Measurements from ENCODE around the gene RNF44. TPM values are rescaled to one million over a fixed set of nuclear protein-coding genes. Genes with fewer than 3 reads are reported as not detected.

The RNF44 gene
- total RNA-seq, 1 donor from 2014 or later = 70.3 TPM

DNA sequence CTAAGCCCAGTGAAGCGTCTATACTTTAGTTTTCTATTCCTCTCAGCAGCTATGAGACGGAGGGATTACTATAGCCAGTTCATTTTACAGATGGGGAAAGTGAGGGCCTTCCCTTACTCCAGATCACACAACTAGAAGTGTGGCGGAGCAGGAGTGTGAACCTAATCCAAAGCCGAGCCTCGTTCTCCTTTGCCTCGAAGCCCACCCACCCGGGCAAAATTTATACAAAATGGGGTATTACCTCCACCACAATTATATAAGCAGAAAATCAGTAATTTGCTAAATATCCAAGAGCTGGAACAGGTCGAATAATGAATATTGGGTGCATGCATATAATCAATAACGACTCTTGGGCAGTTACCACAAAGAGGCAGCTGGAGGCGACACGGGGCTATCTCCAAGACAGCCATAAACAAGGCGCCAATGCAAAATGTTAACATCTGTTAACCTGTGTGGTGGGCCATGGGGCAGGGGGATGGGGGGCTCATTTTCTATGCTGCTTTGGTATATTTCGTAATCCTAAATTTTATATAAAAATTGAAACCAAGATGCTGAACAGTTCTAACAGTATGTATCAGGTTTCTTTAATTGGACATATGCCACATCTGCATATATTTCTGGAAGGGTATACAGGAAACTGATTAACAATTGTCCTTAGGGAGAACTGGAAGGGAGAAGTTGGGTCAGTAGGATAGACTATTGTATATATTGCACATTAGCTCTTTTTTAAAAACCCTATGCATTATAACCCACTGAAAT is 1.2 kb upstream of the RNF44 start:
- peaks cover 55% of the 10 kb centered on the region for H3K4me1 Mint-ChIP-seq (ENCODE audit: low read depth)
- no peaks in the 10 kb centered on the region for H3K27me3 Mint-ChIP-seq (ENCODE audit: low read depth)

DNA sequence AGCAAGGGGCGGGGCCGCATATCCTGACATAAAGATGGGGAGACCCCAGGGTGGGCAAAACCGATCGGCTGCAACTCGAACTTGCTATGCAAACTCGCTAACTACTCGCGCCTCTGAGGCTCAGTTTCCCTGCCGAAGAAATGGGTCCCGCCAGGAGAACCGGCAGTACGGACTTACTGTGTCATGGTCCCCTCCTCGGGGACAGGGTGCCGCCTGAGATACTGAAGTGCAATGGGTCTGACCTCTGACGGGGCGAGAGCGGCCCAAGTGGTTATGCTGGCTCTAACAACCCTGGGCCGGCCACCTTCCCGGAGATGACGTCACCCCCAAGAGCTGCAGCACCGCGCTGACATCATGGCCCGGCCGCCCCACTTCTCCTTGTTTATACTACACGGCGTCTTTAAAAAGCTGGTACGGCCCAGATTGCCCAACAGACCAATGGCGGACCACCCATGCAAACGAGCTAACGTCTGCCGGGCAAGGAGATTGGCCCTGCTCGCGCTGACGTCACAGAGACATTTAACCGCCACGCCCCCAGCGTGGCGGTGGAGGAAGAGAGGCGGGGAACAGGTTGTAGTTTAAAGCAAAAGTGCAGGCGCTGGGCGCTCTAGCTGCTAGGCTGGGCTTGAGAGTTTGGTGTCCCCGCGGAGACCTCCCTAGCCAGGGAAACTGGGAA is 490 bp upstream of the RNF44 start:
- intact Hi-C loops (cut with micrococcal nuclease) = loop anchor here (1.0 to 5.0 kb wide), 7 partner anchors 89 to 889 kb away; partner anchors contain the start of genes FAF2, GRK6, HIGD2A and KIAA1191
- H3K27me3 Mint-ChIP-seq (ENCODE audit: low read depth) = no peaks in the 10 kb centered on the region

More for the DNA sequence above, 1.2 kb upstream of the RNF44 start:
- H3K36me3 Mint-ChIP-seq (ENCODE audit: low read depth) = peaks cover 13% of the 10 kb centered on the region
- no peaks in the 10 kb centered on the region for H3K9me3 Mint-ChIP-seq
- H3K27ac Mint-ChIP-seq = peak overlapping the region; percentile 96
- intact Hi-C loops (cut with micrococcal nuclease) = loop anchor here (5.0 kb wide), 2 partner anchors 176 to 469 kb away; partner anchors contain the start of genes KIAA1191 and UIMC1
- H3K4me3 Mint-ChIP-seq (ENCODE audit: low read depth) = peak overlapping the region; percentile 98
- no peak for DNase-seq (ENCODE audit: low spot score)

GRCh38 chr5:176536132-176536901 is 885 bp downstream of the RNF44 start:
- intact Hi-C loops (cut with micrococcal nuclease) = loop anchor here (2.0 to 5.0 kb wide), 5 partner anchors 148 to 890 kb away; partner anchors contain the start of genes GRK6, HIGD2A, KIAA1191 and NOP16
- Mint-ChIP-seq H3K9me3 (no peaks in the 10 kb centered on the region), H3K4me3 (ENCODE audit: low read depth) (peak overlapping the region; percentile 98), H3K27me3 (ENCODE audit: low read depth) (no peaks in the 10 kb centered on the region), H3K36me3 (ENCODE audit: low read depth) (peaks cover 21% of the 10 kb centered on the region), H3K4me1 (ENCODE audit: low read depth) (peaks cover 49% of the 10 kb centered on the region), H3K27ac (peak overlapping the region; percentile 96)
- DNase-seq (ENCODE audit: low spot score) = peak; percentile 78

More for the DNA sequence above, 490 bp upstream of the RNF44 start:
- H3K27ac Mint-ChIP-seq = peak overlapping the region; percentile 96
- peak; percentile 98 for DNase-seq (ENCODE audit: low spot score)
- H3K4me1 Mint-ChIP-seq (ENCODE audit: low read depth) = peaks cover 58% of the 10 kb centered on the region
- no peaks in the 10 kb centered on the region for H3K9me3 Mint-ChIP-seq
- H3K36me3 Mint-ChIP-seq (ENCODE audit: low read depth) = peaks cover 16% of the 10 kb centered on the region
- peak overlapping the region; percentile 98 for H3K4me3 Mint-ChIP-seq (ENCODE audit: low read depth)

DNA sequence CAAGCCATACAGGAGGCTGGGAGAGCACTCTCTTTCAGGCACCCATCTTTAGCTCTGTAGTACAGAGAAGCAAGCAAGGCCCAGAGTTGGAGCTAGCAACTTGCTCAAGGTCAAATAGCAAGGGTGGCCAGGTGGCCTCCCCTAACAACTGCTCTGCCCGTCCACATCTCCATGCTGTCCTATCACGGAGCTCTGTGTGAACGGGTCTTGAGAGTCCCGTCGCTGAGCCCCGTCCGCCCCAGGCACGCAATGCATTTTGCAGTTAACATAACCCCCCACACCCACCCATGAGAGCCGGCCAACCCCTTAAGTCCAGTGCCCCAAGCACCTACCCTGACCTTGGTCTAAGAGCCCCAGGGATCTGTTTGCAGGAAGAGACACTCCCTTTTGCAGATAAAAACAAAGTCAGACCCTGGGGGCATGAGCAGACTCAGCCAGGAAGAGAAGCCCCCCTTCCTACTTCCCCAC is 1.5 kb downstream of the RNF44 start:
- H3K4me1 Mint-ChIP-seq (ENCODE audit: low read depth) = peaks cover 46% of the 10 kb centered on the region
- H3K36me3 Mint-ChIP-seq (ENCODE audit: low read depth) = peaks cover 25% of the 10 kb centered on the region
- intact Hi-C loops (cut with micrococcal nuclease) = loop anchor here (2.0 to 5.0 kb wide), 5 partner anchors 147 to 891 kb away; partner anchors contain the start of genes GRK6, HIGD2A, KIAA1191 and NOP16
- peak overlapping the region; percentile 98 for H3K4me3 Mint-ChIP-seq (ENCODE audit: low read depth)
- peak overlapping the region; percentile 96 for H3K27ac Mint-ChIP-seq
- H3K9me3 Mint-ChIP-seq = no peaks in the 10 kb centered on the region
- DNase-seq (ENCODE audit: low spot score) = no peak
- H3K27me3 Mint-ChIP-seq (ENCODE audit: low read depth) = no peaks in the 10 kb centered on the region

GRCh38 chr5:176535101-176535663 is 2.0 kb downstream of the RNF44 start:
- Mint-ChIP-seq H3K27ac (peak overlapping the region; percentile 96), H3K4me3 (ENCODE audit: low read depth) (peak overlapping the region; percentile 98), H3K27me3 (ENCODE audit: low read depth) (no peaks in the 10 kb centered on the region), H3K9me3 (no peaks in the 10 kb centered on the region), H3K4me1 (ENCODE audit: low read depth) (peaks cover 43% of the 10 kb centered on the region), H3K36me3 (ENCODE audit: low read depth) (peaks cover 25% of the 10 kb centered on the region)
- intact Hi-C loops (cut with micrococcal nuclease) = loop anchor here (5.0 kb wide), 2 partner anchors 173 to 472 kb away; partner anchors contain the start of genes KIAA1191 and UIMC1
- no peak for DNase-seq (ENCODE audit: low spot score)

DNA sequence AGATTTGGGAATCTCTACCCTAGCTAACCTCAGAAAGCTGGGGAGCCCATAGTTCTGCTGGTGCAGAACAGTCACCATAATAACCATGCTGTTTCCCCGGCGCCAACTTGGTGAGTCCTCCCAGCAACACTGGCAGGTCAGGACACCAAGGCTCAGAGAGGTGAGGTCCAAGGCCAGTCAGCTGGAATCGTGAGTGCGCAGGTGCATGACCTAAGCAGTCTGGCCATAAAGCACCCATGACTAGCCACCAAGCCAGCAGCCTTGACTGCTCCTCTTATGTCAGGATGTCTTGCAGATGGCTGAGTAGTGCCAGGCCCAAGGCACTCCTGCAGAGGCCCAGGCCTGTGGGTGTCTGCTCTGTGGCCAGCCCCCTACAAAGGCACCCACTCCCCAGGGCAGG is 2.6 kb downstream of the RNF44 start:
- H3K27me3 Mint-ChIP-seq (ENCODE audit: low read depth) = no peaks in the 10 kb centered on the region
- H3K4me1 Mint-ChIP-seq (ENCODE audit: low read depth) = peaks cover 43% of the 10 kb centered on the region
- intact Hi-C loops (cut with micrococcal nuclease) = loop anchor here (5.0 kb wide), 2 partner anchors 172 to 473 kb away; partner anchors contain the start of genes KIAA1191 and UIMC1
- peaks cover 29% of the 10 kb centered on the region for H3K36me3 Mint-ChIP-seq (ENCODE audit: low read depth)
- H3K9me3 Mint-ChIP-seq = no peaks in the 10 kb centered on the region
- peak overlapping the region; percentile 98 for H3K4me3 Mint-ChIP-seq (ENCODE audit: low read depth)
- peak overlapping the region; percentile 96 for H3K27ac Mint-ChIP-seq
- DNase-seq (ENCODE audit: low spot score) = no peak

DNA sequence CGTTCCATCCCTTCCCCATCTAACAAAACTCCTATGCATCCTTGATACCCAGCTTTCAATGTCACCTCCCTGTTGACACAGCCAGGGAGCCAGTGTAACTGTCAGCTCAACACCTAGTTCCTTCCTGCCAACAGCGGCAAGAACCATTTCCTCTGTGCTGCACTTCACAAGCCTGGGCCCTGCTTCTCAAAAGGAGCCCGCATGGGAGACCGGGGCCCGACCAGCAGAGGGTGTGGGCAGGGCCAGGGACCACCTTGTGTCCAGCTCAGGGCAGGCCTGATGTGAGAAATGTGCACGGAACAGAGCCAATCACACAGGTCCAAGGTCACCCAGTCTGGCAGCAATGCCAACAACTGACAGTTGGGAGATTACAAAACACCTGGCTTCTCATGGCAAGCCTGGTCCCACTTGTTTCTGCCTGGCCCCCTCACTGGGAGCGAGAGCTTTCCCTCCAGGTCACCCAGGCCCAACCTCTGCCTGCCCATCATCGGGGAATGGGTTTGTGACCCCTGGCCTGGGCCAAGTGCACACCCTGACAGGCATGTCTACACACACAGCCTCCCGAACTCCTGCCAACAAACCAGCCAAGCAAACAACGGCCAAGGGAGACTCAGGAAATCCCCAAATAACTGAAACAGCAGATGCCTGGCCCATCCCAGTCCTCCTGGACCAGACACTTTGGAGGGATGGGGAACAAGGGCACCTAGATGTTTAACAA is 3.1 kb downstream of the RNF44 start:
- Mint-ChIP-seq H3K27ac (peak overlapping the region; percentile 96), H3K36me3 (ENCODE audit: low read depth) (peaks cover 35% of the 10 kb centered on the region), H3K4me3 (ENCODE audit: low read depth) (peak overlapping the region; percentile 98), H3K27me3 (ENCODE audit: low read depth) (no peaks in the 10 kb centered on the region), H3K4me1 (ENCODE audit: low read depth) (peaks cover 42% of the 10 kb centered on the region), H3K9me3 (no peaks in the 10 kb centered on the region)
- DNase-seq (ENCODE audit: low spot score) = peak; percentile 42
- intact Hi-C loops (cut with micrococcal nuclease) = no loop called here

DNA sequence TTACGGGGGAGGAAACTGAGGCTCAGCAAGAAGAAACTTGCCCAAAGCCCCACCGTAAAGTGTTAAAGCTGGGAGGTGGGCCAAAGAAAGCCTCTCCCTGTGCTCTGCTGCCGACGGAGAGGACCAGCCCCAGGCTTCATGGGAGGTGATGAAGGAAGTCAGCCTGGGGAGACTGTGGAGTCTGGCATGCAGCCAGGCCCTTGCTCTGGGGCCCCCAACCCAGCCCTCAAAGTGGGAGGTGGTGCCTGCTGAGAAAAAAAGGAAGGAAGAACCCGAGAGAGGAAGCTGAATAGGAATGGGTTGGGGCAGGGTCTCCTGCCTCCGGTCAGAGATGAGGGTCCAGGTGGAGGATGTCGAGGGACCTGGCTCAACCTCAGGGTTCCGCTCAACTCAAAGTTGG is 3.8 kb downstream of the RNF44 start:
- intact Hi-C loops (cut with micrococcal nuclease) = no loop called here
- Mint-ChIP-seq H3K4me3 (ENCODE audit: low read depth) (peak overlapping the region; percentile 98), H3K9me3 (no peaks in the 10 kb centered on the region), H3K27me3 (ENCODE audit: low read depth) (no peaks in the 10 kb centered on the region), H3K27ac (peak overlapping the region; percentile 96), H3K36me3 (ENCODE audit: low read depth) (peaks cover 39% of the 10 kb centered on the region), H3K4me1 (ENCODE audit: low read depth) (peaks cover 40% of the 10 kb centered on the region)
- no peak for DNase-seq (ENCODE audit: low spot score)

GRCh38 chr5:176532795-176533194 is 4.4 kb downstream of the RNF44 start:
- intact Hi-C loops (cut with micrococcal nuclease) = no loop called here
- no peak for DNase-seq (ENCODE audit: low spot score)
- Mint-ChIP-seq H3K36me3 (ENCODE audit: low read depth) (peaks cover 45% of the 10 kb centered on the region), H3K27me3 (ENCODE audit: low read depth) (no peaks in the 10 kb centered on the region), H3K9me3 (no peaks in the 10 kb centered on the region), H3K4me3 (ENCODE audit: low read depth) (no peak overlapping the region), H3K27ac (no peak overlapping the region), H3K4me1 (ENCODE audit: low read depth) (peaks cover 35% of the 10 kb centered on the region)

- H3K36me3 Mint-ChIP-seq (ENCODE audit: low read depth) = peaks cover 46% of the 10 kb centered on the region
- peaks cover 35% of the 10 kb centered on the region for H3K4me1 Mint-ChIP-seq (ENCODE audit: low read depth)
Measured at GRCh38 chr5:176531902-176532493, 5.2 kb downstream of the RNF44 start.

More at GRCh38 chr5:176531902-176532493, 5.2 kb downstream of the RNF44 start:
- intact Hi-C loops (cut with micrococcal nuclease) = no loop called here
- H3K9me3 Mint-ChIP-seq = no peaks in the 10 kb centered on the region
- no peak for DNase-seq (ENCODE audit: low spot score)
- H3K27me3 Mint-ChIP-seq (ENCODE audit: low read depth) = no peaks in the 10 kb centered on the region
- no peak overlapping the region for H3K27ac Mint-ChIP-seq
- H3K4me3 Mint-ChIP-seq (ENCODE audit: low read depth) = no peak overlapping the region
